DMS153 treated with DMSO at 0.1 percent for 48 hours (cell line): ENCODE results near the gene PEF1.

Experiments
- DNase-seq: peaks from one replicate; lab custom pipeline; 2025; ENCODE audit not compliant: unreplicated experiment; lab: John Stamatoyannopoulos, UW

The PEF1 gene

GRCh38 chr1:31671561-31672201 is 27.0 kb upstream of the PEF1 start:
- no peak for DNase-seq

GRCh38 chr1:31671147-31671546 is 26.5 kb upstream of the PEF1 start:
- DNase-seq: no peak

GRCh38 chr1:31670593-31670964 is 25.9 kb upstream of the PEF1 start:
- DNase-seq: no peak

GRCh38 chr1:31669786-31670592 is 25.3 kb upstream of the PEF1 start:
- DNase-seq: peak; percentile 98

- no peak for DNase-seq
Measured at GRCh38 chr1:31669433-31669785, 24.7 kb upstream of the PEF1 start.

GRCh38 chr1:31668303-31668883 is 23.7 kb upstream of the PEF1 start:
- no peak for DNase-seq

- no peak for DNase-seq
Measured at GRCh38 chr1:31667065-31667785, 22.5 kb upstream of the PEF1 start.

- peak; percentile 76 for DNase-seq
Measured at GRCh38 chr1:31666263-31666963, 21.7 kb upstream of the PEF1 start.

- DNase-seq: no peak
Measured at GRCh38 chr1:31665234-31665878, 20.7 kb upstream of the PEF1 start.

- DNase-seq: no peak
Measured at GRCh38 chr1:31664528-31664927, 19.9 kb upstream of the PEF1 start.

- peak; percentile 49 for DNase-seq
Measured at GRCh38 chr1:31663622-31664452, 19.2 kb upstream of the PEF1 start.

GRCh38 chr1:31662463-31662862 is 17.8 kb upstream of the PEF1 start:
- DNase-seq: no peak

GRCh38 chr1:31661856-31662255 is 17.2 kb upstream of the PEF1 start:
- DNase-seq: no peak

- DNase-seq: no peak
Measured at GRCh38 chr1:31660871-31661455, 16.3 kb upstream of the PEF1 start.

GRCh38 chr1:31659889-31660288 is 15.2 kb upstream of the PEF1 start:
- no peak for DNase-seq

- DNase-seq: no peak
Measured at GRCh38 chr1:31658721-31659120, 14.0 kb upstream of the PEF1 start.

- DNase-seq: no peak
Measured at GRCh38 chr1:31657972-31658510, 13.4 kb upstream of the PEF1 start.

- DNase-seq: no peak
Measured at GRCh38 chr1:31657020-31657804, 12.5 kb upstream of the PEF1 start.
